Fibroblast of skin of right biceps (primary cell): ENCODE results near the gene BRD9.
"Not testable (repeated sequence)": the region's sequence is repeated elsewhere in the genome, so short reads cannot be mapped to it uniquely, and the experiment has no call there.

Source experiments
- DNase-seq: peaks from one replicate; pipeline ENCODE4 v3.0.0-alpha.2; 2013

Gene BRD9

GRCh38 chr5:843371-843770 lies 49.2 kb downstream of the BRD9 start:
- not testable (repeated sequence) for DNase-seq

- not testable (repeated sequence) for DNase-seq
These were observed 50.0 kb downstream of the BRD9 start for GRCh38 chr5:842402-843221.

GRCh38 chr5:841531-842401 lies 50.8 kb downstream of the BRD9 start:
- not testable (repeated sequence) for DNase-seq

- DNase-seq = not testable (repeated sequence)
These were observed 51.6 kb downstream of the BRD9 start for GRCh38 chr5:840974-841435.

GRCh38 chr5:840118-840973 lies 52.3 kb downstream of the BRD9 start:
- DNase-seq = not testable (repeated sequence)

- DNase-seq = not testable (repeated sequence)
These were observed 54.2 kb downstream of the BRD9 start for GRCh38 chr5:838431-838851.

- DNase-seq = not testable (repeated sequence)
These were observed 54.9 kb downstream of the BRD9 start for GRCh38 chr5:837621-838121.

GRCh38 chr5:835933-836612 lies 56.5 kb downstream of the BRD9 start:
- DNase-seq = not testable (repeated sequence)

GRCh38 chr5:834013-834412 lies 58.6 kb downstream of the BRD9 start:
- DNase-seq = not testable (repeated sequence)

- DNase-seq = not testable (repeated sequence)
These were observed 64.4 kb downstream of the BRD9 start for GRCh38 chr5:828194-828593.

GRCh38 chr5:825544-825943 lies 67.1 kb downstream of the BRD9 start:
- not testable (repeated sequence) for DNase-seq

GRCh38 chr5:821504-821903 lies 71.1 kb downstream of the BRD9 start:
- DNase-seq = no peak

GRCh38 chr5:820245-820644 lies 72.4 kb downstream of the BRD9 start:
- DNase-seq = no peak

GRCh38 chr5:819078-819477 lies 73.5 kb downstream of the BRD9 start:
- no peak for DNase-seq

- no peak for DNase-seq
These were observed 76.4 kb downstream of the BRD9 start for GRCh38 chr5:816176-816575.

- no peak for DNase-seq
These were observed 77.2 kb downstream of the BRD9 start for GRCh38 chr5:815449-815848.
